ENCODE results near the gene SNRPB2. TPM values are rescaled to one million over a fixed set of nuclear protein-coding genes. Genes with fewer than 3 reads are reported as not detected.

SNRPB2 gene
- total and polyA plus RNA-seq, 7 experiments from 2014 or later: 25.2 to 97.0 (median 40.0) TPM

DNA sequence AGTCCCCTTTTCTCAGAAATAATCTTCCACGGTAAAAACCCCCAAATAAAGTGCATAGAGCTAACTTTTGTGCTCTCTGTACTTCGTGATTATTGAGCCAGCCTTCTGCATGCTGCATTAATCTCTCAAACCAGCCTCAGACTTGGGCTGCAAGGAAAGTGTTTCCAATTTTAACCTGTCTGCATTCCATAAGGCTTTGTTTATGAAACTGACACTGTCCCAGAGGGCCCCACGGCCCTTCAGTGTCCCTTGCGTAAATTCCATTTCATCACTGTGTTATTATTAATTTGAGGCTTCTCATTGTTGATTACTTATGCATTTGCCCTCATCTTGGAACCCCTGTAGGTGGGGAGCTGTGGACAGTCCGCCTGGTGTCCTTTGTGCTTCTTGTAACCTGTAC is 15.6 kb upstream of the SNRPB2 start:
- H3K27me3 Mint-ChIP-seq: peaks cover 16 to 63% (median 25%) of the 10 kb centered on the region in 5 donors
- intact Hi-C loops (cut with micrococcal nuclease): no loop called here
- H3K4me1 Mint-ChIP-seq: peaks cover 4 to 20% (median 13%) of the 10 kb centered on the region in 7 donors
- DNase-seq (no peak), ATAC-seq (no peak)
- Histone ChIP-seq H3K27ac (ENCODE audit: low read depth, low read length) (no peak overlapping the region), H3K27me3 (ENCODE audit: control insufficient read depth in 2 of 2, insufficient read depth in 2 of 2, low read length in 2 of 2) (no peaks in the 10 kb centered on the region), H3K4me1 (ENCODE audit: control insufficient read depth in 2 of 2, insufficient read depth in 2 of 2, low read length in 2 of 2) (peaks cover 6 to 8% of the 10 kb centered on the region in 2 donors), H3K36me3 (ENCODE audit: control insufficient read depth in 2 of 3, insufficient read depth in 3 of 3, low read length in 3 of 3) (no peaks in the 10 kb centered on the region), H3K4me3 (ENCODE audit: low read length) (no peak overlapping the region), H3K9me3 (ENCODE audit: control insufficient read depth in 2 of 3, low read length in 3 of 3) (no peaks in the 10 kb centered on the region)
- H3K27ac Mint-ChIP-seq: no peak overlapping the region
- CTCF ChIA-PET: no interaction called here
- no peak overlapping the region for H3K4me3 Mint-ChIP-seq
- POLR2A ChIA-PET: no interaction called here
- H3K36me3 Mint-ChIP-seq: peaks cover 0 to 4% (median 0%) of the 10 kb centered on the region in 5 donors
- peaks cover 0 to 4% (median 0%) of the 10 kb centered on the region in 11 donors for H3K9me3 Mint-ChIP-seq

DNA sequence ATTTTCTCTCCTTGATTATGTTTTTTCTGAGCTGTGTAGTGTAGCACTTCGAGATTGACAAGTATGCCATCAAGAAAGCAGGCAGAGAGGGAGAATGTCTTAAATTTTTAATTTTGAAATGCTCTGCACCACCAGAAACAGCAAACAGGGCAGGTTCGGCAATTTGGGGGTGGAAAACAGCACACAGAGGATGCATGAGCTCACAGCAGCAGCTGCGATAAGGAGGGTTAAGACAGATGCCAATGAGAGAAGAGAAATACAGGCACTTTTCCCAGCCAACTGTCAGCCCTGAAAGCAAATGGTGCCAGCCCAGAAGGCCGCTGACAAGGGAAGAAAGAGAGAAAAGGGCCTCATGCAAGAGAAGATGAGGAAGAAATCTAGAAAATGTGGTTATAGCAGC is 15.1 kb upstream of the SNRPB2 start:
- peaks cover 0 to 4% (median 0%) of the 10 kb centered on the region in 5 donors for H3K36me3 Mint-ChIP-seq
- peaks cover 0 to 15% (median 8%) of the 10 kb centered on the region in 7 donors for H3K4me1 Mint-ChIP-seq
- no peaks in the 10 kb centered on the region for H3K36me3 ChIP-seq (ENCODE audit: control insufficient read depth in 2 of 3, insufficient read depth in 3 of 3, low read length in 3 of 3)
- H3K4me3 Mint-ChIP-seq: no peak overlapping the region
- intact Hi-C loops (cut with micrococcal nuclease): no loop called here
- no peak overlapping the region for H3K4me3 ChIP-seq (ENCODE audit: low read length)
- H3K4me1 ChIP-seq (ENCODE audit: control insufficient read depth in 2 of 2, insufficient read depth in 2 of 2, low read length in 2 of 2): peaks cover 1 to 3% of the 10 kb centered on the region in 2 donors
- peaks cover 0 to 2% (median 0%) of the 10 kb centered on the region in 11 donors for H3K9me3 Mint-ChIP-seq
- no peak overlapping the region for H3K27ac ChIP-seq (ENCODE audit: low read depth, low read length)
- CTCF ChIA-PET: no interaction called here
- no peaks in the 10 kb centered on the region for H3K27me3 ChIP-seq (ENCODE audit: control insufficient read depth in 2 of 2, insufficient read depth in 2 of 2, low read length in 2 of 2)
- peaks cover 16 to 64% (median 25%) of the 10 kb centered on the region in 5 donors for H3K27me3 Mint-ChIP-seq
- H3K9me3 ChIP-seq (ENCODE audit: control insufficient read depth in 2 of 3, low read length in 3 of 3): no peaks in the 10 kb centered on the region
- no peak overlapping the region for H3K27ac Mint-ChIP-seq
- POLR2A ChIA-PET: no interaction called here
- ATAC-seq (no peak), DNase-seq (no peak)

DNA sequence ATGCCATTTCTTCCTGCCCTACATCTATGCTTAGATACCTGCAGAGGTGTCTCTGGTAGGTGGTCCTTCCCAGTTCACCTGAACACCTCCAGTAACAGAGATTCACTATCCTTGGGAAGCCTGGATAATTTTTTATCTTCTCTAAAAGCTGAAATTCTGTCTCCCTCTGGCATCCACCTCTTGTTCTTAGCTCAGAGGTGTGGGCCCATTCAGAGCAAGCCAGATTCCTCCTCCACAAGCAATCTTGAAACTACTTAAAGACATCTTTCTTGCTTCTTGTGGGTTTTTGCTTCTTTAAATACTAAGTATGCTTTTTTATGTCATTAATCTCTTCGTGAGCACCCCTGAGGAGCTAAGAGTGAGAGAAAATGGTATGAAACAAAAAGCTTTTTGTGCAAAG is 10.4 kb upstream of the SNRPB2 start:
- Mint-ChIP-seq H3K4me3 (no peak overlapping the region), H3K36me3 (peaks cover 0 to 4% (median 0%) of the 10 kb centered on the region in 5 donors), H3K27ac (no peak overlapping the region), H3K27me3 (peaks cover 28 to 73% (median 40%) of the 10 kb centered on the region in 5 donors), H3K9me3 (peaks cover 0 to 2% (median 0%) of the 10 kb centered on the region in 11 donors), H3K4me1 (no peaks in the 10 kb centered on the region)
- ATAC-seq: no peak
- Histone ChIP-seq H3K4me3 (ENCODE audit: low read length) (no peak overlapping the region), H3K4me1 (ENCODE audit: control insufficient read depth in 2 of 2, insufficient read depth in 2 of 2, low read length in 2 of 2) (no peaks in the 10 kb centered on the region), H3K36me3 (ENCODE audit: control insufficient read depth in 2 of 3, insufficient read depth in 3 of 3, low read length in 3 of 3) (no peaks in the 10 kb centered on the region), H3K27me3 (ENCODE audit: control insufficient read depth in 2 of 2, insufficient read depth in 2 of 2, low read length in 2 of 2) (no peaks in the 10 kb centered on the region), H3K27ac (ENCODE audit: low read depth, low read length) (no peak overlapping the region), H3K9me3 (ENCODE audit: control insufficient read depth in 2 of 3, low read length in 3 of 3) (no peaks in the 10 kb centered on the region)
- ChIA-PET POLR2A (no interaction called here), CTCF (no interaction called here)
- intact Hi-C loops (cut with micrococcal nuclease): no loop called here
- DNase-seq: no peak

DNA sequence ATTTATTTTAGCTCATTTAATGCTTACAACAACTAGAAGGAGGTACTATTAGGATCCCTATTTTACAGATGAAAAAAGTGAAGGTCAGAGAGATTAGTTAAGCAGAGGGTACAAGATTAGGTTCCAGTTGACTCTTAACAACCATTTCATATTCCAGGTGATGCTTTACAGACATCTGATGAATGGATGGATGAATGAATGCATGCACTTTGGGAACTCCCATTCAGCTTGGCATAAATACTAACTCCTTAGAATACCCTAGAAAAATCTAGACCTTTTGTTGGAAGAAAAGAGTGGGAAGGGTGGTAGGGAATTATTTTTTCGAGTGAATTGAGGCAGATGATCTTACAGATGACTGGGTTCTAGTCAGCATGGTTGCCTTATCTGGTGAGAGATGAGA is 746 bp upstream of the SNRPB2 start:
- H3K36me3 ChIP-seq (ENCODE audit: control insufficient read depth in 2 of 3, insufficient read depth in 3 of 3, low read length in 3 of 3): peaks cover 0 to 19% (median 6%) of the 10 kb centered on the region in 3 experiments
- intact Hi-C loops (cut with micrococcal nuclease): loop anchor here (1.0 to 2.0 kb wide), 3 partner anchors 20 to 1838 kb away; partner anchors contain the start of genes RRBP1 (in 1 of the 2) and SMIM26 (in 1 of the 2)
- Mint-ChIP-seq H3K27me3 (peaks cover 10 to 32% (median 17%) of the 10 kb centered on the region in 5 donors), H3K4me3 (peak overlapping the region; percentile 87 to 100 (median 99)), H3K9me3 (peaks cover 0 to 10% (median 1%) of the 10 kb centered on the region in 11 donors), H3K36me3 (peaks cover 5 to 34% (median 18%) of the 10 kb centered on the region in 5 donors), H3K4me1 (peaks cover 32 to 53% (median 49%) of the 10 kb centered on the region in 7 donors), H3K27ac (peak overlapping the region; percentile 98 to 100 (median 100))
- H3K4me1 ChIP-seq (ENCODE audit: control insufficient read depth in 2 of 2, insufficient read depth in 2 of 2, low read length in 2 of 2): peaks cover 30 to 34% of the 10 kb centered on the region in 2 donors
- ATAC-seq (no peak), DNase-seq (no peak)
- POLR2A ChIA-PET: interaction anchor here (0.9 to 3.6 kb wide), 5 partner anchors 18 to 1778 kb away, joined by 3 to 19 read pairs (median 4); partner anchors contain the start of genes KIF16B, SEC23B and ZNF133
- no peaks in the 10 kb centered on the region for H3K9me3 ChIP-seq (ENCODE audit: control insufficient read depth in 2 of 3, low read length in 3 of 3)
- no peaks in the 10 kb centered on the region for H3K27me3 ChIP-seq (ENCODE audit: control insufficient read depth in 2 of 2, insufficient read depth in 2 of 2, low read length in 2 of 2)
- CTCF ChIA-PET: interaction anchor here (0.6 kb wide), 1 partner anchor 1587 kb away, joined by 3 read pairs; no protein-coding TSS in a partner anchor
- H3K27ac ChIP-seq (ENCODE audit: low read depth, low read length): peak overlapping the region; percentile 94
- H3K4me3 ChIP-seq (ENCODE audit: low read length): peak overlapping the region; percentile 93

DNA sequence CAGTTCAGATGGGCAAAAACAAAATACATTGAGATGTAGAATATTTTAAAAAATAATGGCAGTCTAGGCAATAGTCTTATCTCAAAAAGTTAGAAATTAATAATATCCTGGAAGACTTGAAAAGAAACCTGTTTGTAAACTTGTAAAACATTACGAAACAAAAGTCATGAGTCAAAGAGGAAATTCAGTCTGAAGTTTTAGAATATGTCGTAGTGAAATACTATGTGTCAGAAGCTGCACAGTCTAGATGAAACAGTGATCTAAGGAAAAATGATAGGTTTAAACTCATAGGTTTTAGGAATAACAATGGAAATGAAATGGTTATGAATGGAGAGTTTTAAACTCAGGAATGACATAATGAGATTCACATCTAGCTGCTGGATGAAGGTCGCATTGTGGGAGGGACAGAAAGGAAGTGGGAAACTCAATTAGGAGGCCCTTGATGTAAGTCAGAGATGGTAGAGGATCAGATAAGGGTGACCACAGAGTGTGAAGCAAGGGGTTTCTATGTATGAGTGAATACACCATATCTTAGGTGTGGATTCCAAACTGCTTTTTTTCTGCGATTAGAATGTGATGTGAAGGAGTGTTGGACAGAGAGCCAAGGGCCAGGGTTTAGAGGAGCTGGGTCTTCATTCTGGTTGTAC is 2.8 kb downstream of the SNRPB2 start:
- no peaks in the 10 kb centered on the region for H3K27me3 ChIP-seq (ENCODE audit: control insufficient read depth in 2 of 2, insufficient read depth in 2 of 2, low read length in 2 of 2)
- Mint-ChIP-seq H3K27ac (peak overlapping the region in 7 of 9 donors; percentile 19 to 66 (median 50)), H3K9me3 (peaks cover 0 to 8% (median 0%) of the 10 kb centered on the region in 11 donors), H3K4me1 (peaks cover 39 to 80% (median 71%) of the 10 kb centered on the region in 7 donors), H3K4me3 (peak overlapping the region in 3 of 10 donors; percentile 18 to 72 (median 18)), H3K27me3 (peaks cover 2 to 9% (median 3%) of the 10 kb centered on the region in 5 donors), H3K36me3 (peaks cover 5 to 50% (median 39%) of the 10 kb centered on the region in 5 donors)
- ChIA-PET CTCF (no interaction called here), POLR2A (no interaction called here)
- DNase-seq: no peak
- H3K36me3 ChIP-seq (ENCODE audit: control insufficient read depth in 2 of 3, insufficient read depth in 3 of 3, low read length in 3 of 3): peaks cover 10 to 52% (median 15%) of the 10 kb centered on the region in 3 experiments
- no peak overlapping the region for H3K4me3 ChIP-seq (ENCODE audit: low read length)
- no peak for ATAC-seq
- peaks cover 30 to 46% of the 10 kb centered on the region in 2 donors for H3K4me1 ChIP-seq (ENCODE audit: control insufficient read depth in 2 of 2, insufficient read depth in 2 of 2, low read length in 2 of 2)
- peak overlapping the region; percentile 34 for H3K27ac ChIP-seq (ENCODE audit: low read depth, low read length)
- intact Hi-C loops (cut with micrococcal nuclease): loop anchor here (5.0 to 10.0 kb wide), 3 partner anchors 950 to 1732 kb away; partner anchors contain the start of genes KAT14 (in 2 of the 2), PET117 (in 2 of the 2), DZANK1 (in 1 of the 2) and POLR3F (in 1 of the 2)
- no peaks in the 10 kb centered on the region for H3K9me3 ChIP-seq (ENCODE audit: control insufficient read depth in 2 of 3, low read length in 3 of 3)

DNA sequence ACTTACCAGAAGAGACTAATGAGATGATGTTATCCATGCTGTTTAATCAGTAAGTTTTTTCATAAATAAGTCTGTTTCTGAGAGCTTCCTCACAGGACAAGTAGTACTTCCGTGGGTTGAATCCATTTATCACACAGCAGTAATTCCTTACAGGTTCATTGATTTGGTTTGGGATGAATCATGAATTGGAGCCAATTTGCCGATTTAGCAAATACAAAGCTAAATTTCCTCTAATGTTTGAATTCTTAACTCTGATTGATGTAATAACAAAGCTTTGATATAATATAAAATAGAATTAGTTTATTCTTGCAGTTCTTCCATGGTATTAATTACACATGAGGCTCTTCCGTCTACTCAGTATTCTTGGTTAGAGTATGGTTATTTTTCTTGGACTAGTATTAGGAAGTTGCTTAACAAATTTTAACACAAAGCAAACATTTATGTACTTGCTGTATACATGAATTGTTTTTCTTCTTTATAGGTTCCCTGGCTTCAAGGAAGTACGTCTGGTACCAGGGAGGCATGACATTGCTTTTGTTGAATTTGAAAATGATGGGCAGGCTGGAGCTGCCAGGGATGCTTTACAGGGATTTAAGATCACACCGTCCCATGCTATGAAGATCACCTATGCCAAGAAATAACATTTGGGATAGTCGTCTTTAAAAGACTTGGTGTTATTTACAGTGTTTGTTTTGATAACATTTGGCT is 10.7 kb downstream of the SNRPB2 start:
- Mint-ChIP-seq H3K4me1 (peaks cover 0 to 14% (median 12%) of the 10 kb centered on the region in 7 donors), H3K27ac (no peak overlapping the region), H3K4me3 (no peak overlapping the region), H3K36me3 (peaks cover 10 to 53% (median 30%) of the 10 kb centered on the region in 5 donors), H3K9me3 (no peaks in the 10 kb centered on the region), H3K27me3 (peaks cover 0 to 4% (median 0%) of the 10 kb centered on the region in 5 donors)
- no peaks in the 10 kb centered on the region for H3K27me3 ChIP-seq (ENCODE audit: control insufficient read depth in 2 of 2, insufficient read depth in 2 of 2, low read length in 2 of 2)
- H3K4me1 ChIP-seq (ENCODE audit: control insufficient read depth in 2 of 2, insufficient read depth in 2 of 2, low read length in 2 of 2): no peaks in the 10 kb centered on the region
- intact Hi-C loops (cut with micrococcal nuclease): loop anchor here in 1 of 2 donors (5.0 kb wide), 1 partner anchor 33 kb away; no protein-coding TSS in a partner anchor
- no peaks in the 10 kb centered on the region for H3K9me3 ChIP-seq (ENCODE audit: control insufficient read depth in 2 of 3, low read length in 3 of 3)
- no peak overlapping the region for H3K27ac ChIP-seq (ENCODE audit: low read depth, low read length)
- ChIA-PET POLR2A (no interaction called here), CTCF (no interaction called here)
- peaks cover 7 to 49% (median 14%) of the 10 kb centered on the region in 3 experiments for H3K36me3 ChIP-seq (ENCODE audit: control insufficient read depth in 2 of 3, insufficient read depth in 3 of 3, low read length in 3 of 3)
- no peak for DNase-seq
- ATAC-seq: no peak
- H3K4me3 ChIP-seq (ENCODE audit: low read length): no peak overlapping the region

All from naive thymus-derived CD4-positive, alpha-beta T cell (primary cell).